Measurements from ENCODE around the gene KANK3. TPM values are rescaled to one million over a fixed set of nuclear protein-coding genes. Genes with fewer than 3 reads are reported as not detected.

KANK3 gene
- polyA plus RNA-seq, 1 donor from 2014 or later = 2.8 TPM

- TF ChIP-seq REST (IDR thresholded peaks at IDR 0.05; ENCODE audit: borderline replicate concordance) (no peak), CTCF (IDR thresholded peaks at IDR 0.05; ENCODE audit: poor library complexity, severe bottlenecking) (no peak), SMC3 (conservative IDR thresholded peaks at IDR 0.05; ENCODE audit: poor library complexity) (no peak), MXI1 (conservative IDR thresholded peaks at IDR 0.05; ENCODE audit: poor library complexity, severe bottlenecking) (no peak), POLR2AphosphoS5 (IDR thresholded peaks at IDR 0.05) (no peak), EZH2 (IDR thresholded peaks at IDR 0.05; ENCODE audit: borderline replicate concordance, insufficient read depth, low read length, poor library complexity, severe bottlenecking) (no peak), TAF1 (IDR thresholded peaks at IDR 0.05; ENCODE audit: low read depth) (no peak), EP300 (conservative IDR thresholded peaks at IDR 0.05; ENCODE audit: poor library complexity, severe bottlenecking) (no peak), RAD21 (conservative IDR thresholded peaks at IDR 0.05) (no peak)
- H3K4me3 ChIP-seq (ENCODE audit: low read length) = peak overlapping the region; percentile 71
- H4K20me1 ChIP-seq (ENCODE audit: insufficient read depth) = peaks cover 33% of the 10 kb centered on the region
- H3K36me3 ChIP-seq (ENCODE audit: insufficient read depth, low read length) = no peaks in the 10 kb centered on the region
- H3F3A ChIP-seq (ENCODE audit: insufficient read depth, low read length, poor library complexity, severe bottlenecking) = no peaks in the 10 kb centered on the region
- peak overlapping the region; percentile 65 for H3K4me2 ChIP-seq (ENCODE audit: low read length)
- no peak overlapping the region for H3K27ac ChIP-seq (ENCODE audit: low read length)
- H3K27me3 ChIP-seq (ENCODE audit: insufficient read depth, low read depth, low read length) = no peaks in the 10 kb centered on the region
- peaks cover 55% of the 10 kb centered on the region for H3K79me2 ChIP-seq (replicated peaks; ENCODE audit: insufficient read depth, low read length)
- H2AFZ ChIP-seq (ENCODE audit: low read depth, low read length) = no peak overlapping the region
- no peaks in the 10 kb centered on the region for H3K9me3 ChIP-seq (ENCODE audit: low read length)
- no peak overlapping the region for H3K9ac ChIP-seq (ENCODE audit: low read length)
- no peaks in the 10 kb centered on the region for H3K9me2 ChIP-seq (ENCODE audit: insufficient read depth, low read length)
Observed at GRCh38 chr19:8391198-8392016, 48.3 kb upstream of the KANK3 start.

- peaks cover 27% of the 10 kb centered on the region for H4K20me1 ChIP-seq (ENCODE audit: insufficient read depth)
- no peaks in the 10 kb centered on the region for H3K9me3 ChIP-seq (ENCODE audit: low read length)
- H3K4me3 ChIP-seq (ENCODE audit: low read length) = peak overlapping the region; percentile 71
- TF ChIP-seq RAD21 (conservative IDR thresholded peaks at IDR 0.05) (no peak), SMC3 (conservative IDR thresholded peaks at IDR 0.05; ENCODE audit: poor library complexity) (no peak), EP300 (conservative IDR thresholded peaks at IDR 0.05; ENCODE audit: poor library complexity, severe bottlenecking) (no peak)
- no peaks in the 10 kb centered on the region for H3K27me3 ChIP-seq (ENCODE audit: insufficient read depth, low read depth, low read length)
- H2AFZ ChIP-seq (ENCODE audit: low read depth, low read length) = no peak overlapping the region
- no peaks in the 10 kb centered on the region for H3K36me3 ChIP-seq (ENCODE audit: insufficient read depth, low read length)
- H3K9ac ChIP-seq (ENCODE audit: low read length) = peak overlapping the region; percentile 98
- peaks cover 47% of the 10 kb centered on the region for H3K79me2 ChIP-seq (replicated peaks; ENCODE audit: insufficient read depth, low read length)
- H3K9me2 ChIP-seq (ENCODE audit: insufficient read depth, low read length) = no peaks in the 10 kb centered on the region
- H3K4me2 ChIP-seq (ENCODE audit: low read length) = no peak overlapping the region
- no peaks in the 10 kb centered on the region for H3F3A ChIP-seq (ENCODE audit: insufficient read depth, low read length, poor library complexity, severe bottlenecking)
- H3K27ac ChIP-seq (ENCODE audit: low read length) = peak overlapping the region; percentile 92
Observed at GRCh38 chr19:8390617-8390981, 47.5 kb upstream of the KANK3 start.

All from neural cell (in vitro differentiated cells).